C4-2B (cell line): ENCODE data around the gene ZFYVE28.

ENCODE experiments used
- CTCF ChIP-seq: fragments of 450-650 bp; conservative IDR thresholded peaks from 2 replicates; pipeline ENCODE4 v1.5.1; 2017; ENCODE audit warnings: mild to moderate bottlenecking
- ZFX ChIP-seq: fragments of 450-650 bp; IDR thresholded peaks from 2 replicates; pipeline ENCODE4 v1.6.1; 2017

DNA sequence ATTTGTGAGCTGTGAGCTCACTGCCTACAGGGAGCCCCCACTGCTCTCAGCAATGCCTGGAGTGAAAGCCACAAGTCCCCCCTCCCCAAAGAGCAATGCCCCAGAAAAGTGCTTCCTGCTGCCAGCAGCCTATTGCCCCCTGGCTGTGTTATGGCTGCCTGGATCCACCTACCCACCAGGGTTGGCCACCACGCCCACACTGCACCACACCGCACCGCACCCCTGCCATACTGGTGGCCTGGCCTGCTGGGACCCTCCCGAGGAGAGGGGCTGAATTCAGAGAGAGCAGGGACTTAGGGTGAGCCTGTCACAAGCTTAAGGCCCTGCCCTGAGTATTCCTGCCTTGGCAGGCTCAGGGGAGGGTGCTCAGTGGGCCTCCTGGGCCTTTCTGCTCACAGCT lies 4.6 kb upstream of the ZFYVE28 start:
- TF ChIP-seq CTCF: no peak
- TF ChIP-seq ZFX: no peak
